HUES48 (cell line): ENCODE results near the gene METTL9.
"Not testable (repeated sequence)": the region's sequence is repeated elsewhere in the genome, so short reads cannot be mapped to it uniquely, and the experiment has no call there.

Experiments
- H3K27ac ChIP-seq: one replicate; pipeline ENCODE4 v1.7.0; 2013; ENCODE audit warnings: low read depth, low read length, inconsistent platforms
- H3K27me3 ChIP-seq: 2 replicates; pipeline ENCODE4 v1.6.1; 2013; ENCODE audit warnings: mild to moderate bottlenecking, low read length; ENCODE audit not compliant: control insufficient read depth, insufficient read depth
- H3K36me3 ChIP-seq: 2 replicates; pipeline ENCODE4 v1.6.1; 2013; ENCODE audit warnings: low read length; ENCODE audit not compliant: control insufficient read depth, insufficient read depth
- H3K4me1 ChIP-seq: 2 replicates; pipeline ENCODE4 v1.6.1; 2013; ENCODE audit warnings: mild to moderate bottlenecking, low read length; ENCODE audit not compliant: control insufficient read depth, insufficient read depth
- H3K4me3 ChIP-seq: 2 replicates; pipeline ENCODE4 v1.5.1; 2013; ENCODE audit warnings: mild to moderate bottlenecking, low read depth, low read length
- H3K9ac ChIP-seq: 2 replicates; pipeline ENCODE4 v1.6.1; 2013; ENCODE audit warnings: mild to moderate bottlenecking, low read depth, low read length, moderate library complexity
- H3K9me3 ChIP-seq: 2 replicates; pipeline ENCODE4 v1.6.1; 2013; ENCODE audit warnings: low read length; ENCODE audit not compliant: control insufficient read depth, insufficient read depth

The METTL9 gene

DNA sequence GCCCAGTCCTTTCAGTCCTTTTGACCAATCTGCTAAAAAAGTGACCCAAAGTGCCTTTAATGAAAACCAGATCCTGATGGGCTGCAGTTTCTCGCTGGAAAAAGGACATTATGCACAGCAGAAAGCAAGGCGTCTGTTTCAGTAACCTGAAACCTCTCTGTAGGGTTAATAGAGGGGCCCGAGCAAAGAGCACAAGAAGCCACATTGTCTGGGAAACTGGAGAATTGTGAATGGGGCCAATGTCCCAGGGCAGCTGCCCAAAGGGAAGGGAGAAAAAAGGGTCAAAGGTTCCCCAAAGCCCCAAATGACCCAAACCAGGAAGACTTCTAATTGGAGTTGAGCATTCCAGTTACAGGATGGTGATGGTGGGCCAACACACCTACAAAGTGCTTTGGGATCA lies 67.4 kb downstream of the METTL9 start:
- H3K4me3 ChIP-seq = no peak overlapping the region
- H3K27ac ChIP-seq = no peak overlapping the region
- H3K9ac ChIP-seq = no peak overlapping the region
- no peaks in the 10 kb centered on the region for H3K27me3 ChIP-seq
- no peaks in the 10 kb centered on the region for H3K36me3 ChIP-seq
- H3K4me1 ChIP-seq = peaks cover 8% of the 10 kb centered on the region
- no peaks in the 10 kb centered on the region for H3K9me3 ChIP-seq

DNA sequence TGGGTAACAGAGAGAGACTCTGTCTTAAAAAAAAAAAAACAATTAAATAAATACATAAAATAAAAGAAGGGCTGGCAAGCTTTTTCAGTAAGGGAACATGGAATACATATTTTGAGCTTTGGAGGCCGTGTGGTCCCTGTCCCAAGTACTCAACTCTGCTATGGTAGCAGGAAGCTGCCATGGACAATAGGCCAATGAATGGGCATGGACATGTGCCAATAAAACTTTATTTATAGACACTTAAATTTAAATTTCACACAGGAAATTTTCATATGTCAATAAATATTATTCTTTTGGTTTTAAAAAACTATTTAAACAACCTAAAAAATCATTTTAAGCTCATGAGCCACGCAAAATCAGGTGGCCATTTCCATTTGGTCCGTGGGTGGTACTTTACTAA lies 68.2 kb downstream of the METTL9 start:
- no peaks in the 10 kb centered on the region for H3K27me3 ChIP-seq
- no peak overlapping the region for H3K27ac ChIP-seq
- H3K4me1 ChIP-seq = peaks cover 8% of the 10 kb centered on the region
- no peak overlapping the region for H3K9ac ChIP-seq
- H3K4me3 ChIP-seq = no peak overlapping the region
- no peaks in the 10 kb centered on the region for H3K36me3 ChIP-seq
- no peaks in the 10 kb centered on the region for H3K9me3 ChIP-seq

- no peak overlapping the region for H3K9ac ChIP-seq
- no peaks in the 10 kb centered on the region for H3K9me3 ChIP-seq
- H3K27me3 ChIP-seq = no peaks in the 10 kb centered on the region
- no peak overlapping the region for H3K27ac ChIP-seq
- H3K4me3 ChIP-seq = no peak overlapping the region
- H3K36me3 ChIP-seq = no peaks in the 10 kb centered on the region
- H3K4me1 ChIP-seq = no peaks in the 10 kb centered on the region
These were observed 74.1 kb downstream of the METTL9 start for GRCh38 chr16:21673469-21673868.

DNA sequence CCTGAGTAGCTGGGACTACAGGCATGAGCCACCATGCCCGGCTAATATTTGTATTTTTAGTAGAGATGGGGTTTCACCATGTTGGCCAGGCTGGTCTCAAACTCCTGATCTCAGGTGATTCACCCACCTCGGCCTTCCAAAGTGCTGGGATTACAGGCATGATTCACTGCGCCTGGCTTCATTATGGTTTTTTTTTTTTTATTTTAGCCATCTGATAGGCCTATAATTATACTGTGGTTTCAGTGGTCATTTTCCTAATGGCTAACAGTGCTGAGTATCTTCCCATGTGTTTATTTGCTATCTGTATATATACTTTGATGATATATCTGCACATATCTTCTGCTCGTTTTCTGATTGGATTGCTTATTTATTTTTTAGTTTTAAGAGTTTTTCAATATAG lies 75.1 kb downstream of the METTL9 start:
- not testable (repeated sequence) for H3K27me3 ChIP-seq, H3K27ac ChIP-seq, H3K36me3 ChIP-seq, H3K4me3 ChIP-seq, H3K9ac ChIP-seq, H3K4me1 ChIP-seq, H3K9me3 ChIP-seq

DNA sequence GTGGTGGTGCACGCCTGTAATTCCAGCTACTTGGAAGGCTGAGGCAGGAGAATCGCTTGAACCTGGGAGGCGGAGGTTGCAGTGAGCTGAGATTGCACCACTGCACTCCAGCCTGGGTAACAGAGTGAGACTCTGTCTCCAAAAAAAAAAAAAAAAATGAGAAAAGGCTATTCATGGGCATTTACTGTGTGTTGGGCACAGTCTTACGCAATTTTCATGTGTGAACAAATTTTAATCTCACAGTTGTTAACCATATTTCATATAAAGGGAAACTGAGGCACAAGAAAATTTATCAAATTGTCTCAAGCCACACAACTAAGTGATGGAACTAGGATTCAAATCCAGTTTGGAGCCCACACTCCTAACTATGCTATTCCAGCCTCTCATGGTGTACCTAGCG lies 81.3 kb downstream of the METTL9 start:
- not testable (repeated sequence) for H3K9me3 ChIP-seq, H3K4me1 ChIP-seq, H3K36me3 ChIP-seq, H3K9ac ChIP-seq, H3K27ac ChIP-seq, H3K27me3 ChIP-seq, H3K4me3 ChIP-seq

DNA sequence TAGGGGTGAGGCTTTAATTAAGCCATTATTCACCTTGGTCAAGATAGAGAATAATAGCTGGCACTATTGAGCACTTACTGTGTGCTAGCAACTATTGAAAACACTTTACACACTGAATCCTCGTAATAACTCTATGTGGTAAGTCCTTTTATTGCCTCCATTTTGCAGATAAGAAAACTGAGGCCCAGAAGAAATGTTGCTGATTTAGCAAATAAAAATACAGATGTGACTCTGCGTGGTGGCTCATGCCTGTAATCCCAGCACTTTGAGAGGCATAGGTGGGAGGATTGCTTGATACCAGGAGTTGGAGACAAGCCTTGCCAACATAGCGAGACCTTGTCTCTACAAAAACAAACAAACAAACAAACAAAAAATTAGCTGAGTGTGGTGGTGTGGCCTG lies 83.8 kb downstream of the METTL9 start:
- H3K27me3 ChIP-seq = no peaks in the 10 kb centered on the region
- no peak overlapping the region for H3K9ac ChIP-seq
- H3K9me3 ChIP-seq = no peaks in the 10 kb centered on the region
- no peaks in the 10 kb centered on the region for H3K4me1 ChIP-seq
- no peaks in the 10 kb centered on the region for H3K36me3 ChIP-seq
- no peak overlapping the region for H3K4me3 ChIP-seq
- H3K27ac ChIP-seq = no peak overlapping the region

DNA sequence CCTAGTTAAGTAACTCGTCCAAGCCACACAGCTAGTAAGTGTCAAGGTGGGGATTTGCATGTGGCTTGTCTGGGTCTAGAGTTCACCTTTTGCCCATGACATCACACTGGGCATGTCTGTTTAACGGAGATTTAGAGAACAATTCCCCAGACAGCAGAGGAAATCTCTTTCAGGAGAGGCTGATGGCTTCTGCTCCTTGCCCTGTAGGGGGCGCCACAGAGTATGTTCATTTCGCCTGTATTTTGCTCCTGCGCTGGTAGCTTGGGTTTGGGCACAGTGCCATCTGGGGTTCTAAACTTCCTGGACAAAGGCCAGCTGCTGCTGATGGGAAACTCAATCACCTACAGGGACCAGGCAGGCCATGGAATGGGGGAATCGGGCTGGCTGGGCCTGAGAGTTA lies 84.8 kb downstream of the METTL9 start:
- Histone ChIP-seq H3K4me1 (no peaks in the 10 kb centered on the region), H3K27me3 (no peaks in the 10 kb centered on the region), H3K36me3 (no peaks in the 10 kb centered on the region), H3K9me3 (no peaks in the 10 kb centered on the region), H3K9ac (no peak overlapping the region), H3K27ac (no peak overlapping the region), H3K4me3 (no peak overlapping the region)

DNA sequence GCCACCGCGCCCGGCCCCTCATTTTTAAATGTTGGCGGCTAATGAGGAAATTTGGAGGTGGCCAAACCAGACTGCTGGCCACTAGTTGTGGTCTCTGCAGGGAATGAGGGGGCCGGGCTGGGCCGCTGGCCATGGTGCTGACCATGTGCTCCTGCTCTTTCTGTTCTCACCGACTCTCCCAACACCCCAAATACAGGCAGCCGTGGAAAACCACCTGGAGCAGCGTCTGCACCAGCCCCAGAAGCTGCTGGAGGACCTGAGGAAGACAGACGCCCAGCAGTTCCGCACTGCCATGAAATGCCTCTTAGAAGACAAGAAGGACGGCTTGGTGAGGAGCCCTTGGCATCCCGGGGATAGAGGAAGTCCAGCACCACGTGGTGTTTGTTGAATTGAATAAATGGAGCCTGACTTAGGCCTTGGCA lies 85.7 kb downstream of the METTL9 start:
- no peaks in the 10 kb centered on the region for H3K36me3 ChIP-seq
- no peaks in the 10 kb centered on the region for H3K9me3 ChIP-seq
- H3K27me3 ChIP-seq = no peaks in the 10 kb centered on the region
- H3K4me3 ChIP-seq = no peak overlapping the region
- H3K9ac ChIP-seq = no peak overlapping the region
- H3K4me1 ChIP-seq = no peaks in the 10 kb centered on the region
- no peak overlapping the region for H3K27ac ChIP-seq

DNA sequence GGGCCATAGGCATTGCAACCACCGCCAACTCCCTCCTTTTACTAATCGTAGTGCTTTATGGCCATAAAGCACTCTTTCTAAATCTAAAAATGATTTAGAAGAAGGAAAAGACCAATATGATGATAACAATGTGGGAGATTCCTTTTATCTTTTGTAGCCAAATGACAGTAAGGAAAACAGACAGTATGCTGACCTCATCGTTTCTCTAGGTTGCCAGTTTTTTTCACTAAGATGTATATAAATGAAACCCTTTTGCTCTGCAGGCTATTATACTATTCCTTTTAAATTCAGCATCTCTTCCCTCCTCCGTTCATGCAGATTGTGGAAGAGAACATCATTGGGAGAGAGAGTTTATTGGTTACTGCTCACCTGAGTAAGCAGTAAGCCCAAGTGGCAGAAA lies 89.7 kb downstream of the METTL9 start:
- H3K9ac ChIP-seq = no peak overlapping the region
- no peaks in the 10 kb centered on the region for H3K4me1 ChIP-seq
- H3K27me3 ChIP-seq = no peaks in the 10 kb centered on the region
- H3K4me3 ChIP-seq = no peak overlapping the region
- no peaks in the 10 kb centered on the region for H3K9me3 ChIP-seq
- H3K27ac ChIP-seq = no peak overlapping the region
- H3K36me3 ChIP-seq = no peaks in the 10 kb centered on the region

DNA sequence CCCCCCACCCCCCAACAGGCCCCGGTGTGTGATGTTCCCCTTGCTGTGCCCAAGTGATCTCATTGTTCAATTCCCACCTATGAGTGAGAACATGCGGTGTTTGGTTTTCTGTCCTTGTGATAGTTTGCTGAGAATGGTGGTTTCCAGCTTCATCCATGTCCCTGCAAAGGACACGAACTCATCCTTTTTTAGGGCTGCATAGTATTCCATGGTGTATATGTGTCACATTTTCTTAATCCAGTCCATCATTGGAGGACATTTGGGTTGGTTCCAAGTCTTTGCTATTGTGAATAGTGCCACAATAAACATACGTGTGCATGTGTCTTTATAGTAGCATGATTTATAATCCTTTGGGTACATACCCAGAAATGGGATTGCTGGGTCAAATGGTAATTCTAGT lies 91.6 kb downstream of the METTL9 start:
- H3K36me3 ChIP-seq, H3K4me1 ChIP-seq, H3K9ac ChIP-seq, H3K9me3 ChIP-seq, H3K27ac ChIP-seq, H3K27me3 ChIP-seq, H3K4me3 ChIP-seq: not testable (repeated sequence)

GRCh38 chr16:21694609-21695008 lies 95.2 kb downstream of the METTL9 start:
- Histone ChIP-seq H3K4me3 (no peak overlapping the region), H3K4me1 (no peaks in the 10 kb centered on the region), H3K27me3 (no peaks in the 10 kb centered on the region), H3K9me3 (no peaks in the 10 kb centered on the region), H3K9ac (no peak overlapping the region), H3K36me3 (no peaks in the 10 kb centered on the region), H3K27ac (no peak overlapping the region)

DNA sequence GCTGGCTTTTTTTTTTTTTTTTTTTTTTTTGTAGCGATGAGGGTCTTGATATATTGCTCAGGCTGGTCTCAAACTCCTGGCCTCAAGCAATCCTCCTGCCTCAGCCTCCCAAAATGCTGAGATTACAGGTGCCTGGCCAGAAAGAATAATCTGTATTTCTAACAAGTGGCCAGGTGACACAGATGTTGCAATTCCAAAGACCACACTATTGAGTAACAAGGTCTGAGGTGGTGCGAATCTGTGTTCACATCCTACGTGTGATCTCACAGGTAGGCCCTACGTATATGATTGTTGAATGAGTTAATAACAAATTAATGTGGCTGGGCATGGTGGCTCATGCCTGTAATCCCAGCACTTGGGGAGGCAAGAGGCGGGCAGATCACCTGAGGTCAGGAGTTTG lies 97.7 kb downstream of the METTL9 start:
- Histone ChIP-seq H3K27me3 (no peaks in the 10 kb centered on the region), H3K27ac (no peak overlapping the region), H3K4me1 (peaks cover 4% of the 10 kb centered on the region; the same call in 1 of the 2 replicates), H3K36me3 (no peaks in the 10 kb centered on the region), H3K9me3 (no peaks in the 10 kb centered on the region), H3K4me3 (no peak overlapping the region), H3K9ac (no peak overlapping the region)
